Measurements from ENCODE around the gene C9orf153. TPM values are rescaled to one million over a fixed set of nuclear protein-coding genes. Genes with fewer than 3 reads are reported as not detected.

The C9orf153 gene
- total RNA-seq, 1 donor from 2014 or later, result 0.19 TPM

DNA sequence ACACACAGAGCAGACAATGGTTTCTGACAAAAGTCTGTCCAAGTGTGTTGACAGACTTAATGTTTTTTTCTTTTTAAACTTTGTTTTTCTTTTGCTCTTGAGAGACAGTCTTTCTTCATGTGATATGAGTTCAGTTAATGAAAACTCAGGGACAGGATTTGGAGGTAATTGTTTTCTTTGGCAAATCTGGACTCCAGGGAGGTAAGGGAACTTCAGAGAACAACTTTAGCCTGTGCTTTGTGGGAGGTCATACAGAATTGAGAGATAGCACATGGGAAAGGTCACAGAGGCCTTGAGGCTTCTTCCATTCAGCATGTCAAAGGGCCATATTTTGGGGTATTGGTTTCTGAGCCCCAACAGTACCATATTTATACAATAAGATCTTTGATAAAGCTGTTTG lies 9.3 kb downstream of the C9orf153 start:
- Mint-ChIP-seq H3K36me3 (ENCODE audit: low read depth) (peaks cover 7% of the 10 kb centered on the region), H3K27ac (ENCODE audit: unreplicated experiment) (no peak overlapping the region), H3K9me3 (peaks cover 3% of the 10 kb centered on the region), H3K27me3 (ENCODE audit: low read depth) (no peaks in the 10 kb centered on the region), H3K4me1 (peaks cover 13% of the 10 kb centered on the region), H3K4me3 (no peak overlapping the region)
- TF ChIP-seq, protein P1, sequence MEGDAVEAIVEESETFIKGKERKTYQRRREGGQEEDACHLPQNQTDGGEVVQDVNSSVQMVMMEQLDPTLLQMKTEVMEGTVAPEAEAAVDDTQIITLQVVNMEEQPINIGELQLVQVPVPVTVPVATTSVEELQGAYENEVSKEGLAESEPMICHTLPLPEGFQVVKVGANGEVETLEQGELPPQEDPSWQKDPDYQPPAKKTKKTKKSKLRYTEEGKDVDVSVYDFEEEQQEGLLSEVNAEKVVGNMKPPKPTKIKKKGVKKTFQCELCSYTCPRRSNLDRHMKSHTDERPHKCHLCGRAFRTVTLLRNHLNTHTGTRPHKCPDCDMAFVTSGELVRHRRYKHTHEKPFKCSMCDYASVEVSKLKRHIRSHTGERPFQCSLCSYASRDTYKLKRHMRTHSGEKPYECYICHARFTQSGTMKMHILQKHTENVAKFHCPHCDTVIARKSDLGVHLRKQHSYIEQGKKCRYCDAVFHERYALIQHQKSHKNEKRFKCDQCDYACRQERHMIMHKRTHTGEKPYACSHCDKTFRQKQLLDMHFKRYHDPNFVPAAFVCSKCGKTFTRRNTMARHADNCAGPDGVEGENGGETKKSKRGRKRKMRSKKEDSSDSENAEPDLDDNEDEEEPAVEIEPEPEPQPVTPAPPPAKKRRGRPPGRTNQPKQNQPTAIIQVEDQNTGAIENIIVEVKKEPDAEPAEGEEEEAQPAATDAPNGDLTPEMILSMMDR (conservative IDR thresholded peaks at IDR 0.05), result no peak
- no peak for DNase-seq (ENCODE audit: low read depth, low spot score)

DNA sequence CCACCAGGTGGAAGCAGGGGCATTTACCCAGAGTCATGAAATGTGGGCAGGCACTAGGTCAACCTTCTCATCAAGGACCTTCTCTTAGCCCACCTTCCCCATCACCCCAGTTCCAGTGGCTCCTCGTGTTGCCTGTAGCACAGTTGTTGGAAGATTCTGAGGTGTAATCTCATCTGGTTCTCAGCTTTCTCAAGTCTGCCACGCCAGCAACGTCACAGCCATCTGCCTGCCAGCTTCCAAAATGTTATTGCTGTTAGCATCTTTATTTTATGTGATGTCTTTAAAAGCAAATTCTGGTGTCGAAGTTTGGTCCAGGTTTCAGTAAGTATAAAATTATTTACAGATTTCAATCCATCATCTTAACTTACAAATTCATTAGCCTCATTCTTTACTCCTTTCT lies 10.7 kb downstream of the C9orf153 start:
- no peak for DNase-seq (ENCODE audit: low read depth, low spot score)
- H3K36me3 Mint-ChIP-seq (ENCODE audit: low read depth), result peaks cover 3% of the 10 kb centered on the region
- H3K27me3 Mint-ChIP-seq (ENCODE audit: low read depth), result no peaks in the 10 kb centered on the region
- no peak overlapping the region for H3K27ac Mint-ChIP-seq (ENCODE audit: unreplicated experiment)
- TF ChIP-seq, protein P1 (conservative IDR thresholded peaks at IDR 0.05), result no peak
- no peak overlapping the region for H3K4me3 Mint-ChIP-seq
- peaks cover 13% of the 10 kb centered on the region for H3K4me1 Mint-ChIP-seq
- peaks cover 3% of the 10 kb centered on the region for H3K9me3 Mint-ChIP-seq

DNA sequence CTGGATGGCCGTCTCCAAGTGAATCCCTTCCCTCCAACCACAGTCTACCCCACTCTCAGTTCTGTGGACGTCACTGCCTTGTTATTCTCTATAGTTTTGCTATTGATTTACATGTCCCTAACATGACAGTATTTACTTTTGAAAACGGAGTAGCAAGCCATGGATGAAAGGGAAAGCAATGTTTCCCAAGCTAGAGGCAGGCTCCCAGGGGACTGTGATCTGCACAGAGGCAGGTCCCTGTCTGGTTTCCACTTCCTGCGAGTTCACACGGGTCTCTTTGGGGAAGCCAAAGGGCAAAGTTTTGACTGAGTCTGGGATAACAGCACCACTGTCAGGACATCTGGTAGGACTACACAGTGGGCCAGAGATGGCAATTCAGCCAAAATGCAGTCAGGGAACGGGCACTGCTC lies 12.7 kb downstream of the C9orf153 start:
- peaks cover 22% of the 10 kb centered on the region for H3K4me1 Mint-ChIP-seq
- H3K36me3 Mint-ChIP-seq (ENCODE audit: low read depth), result no peaks in the 10 kb centered on the region
- H3K4me3 Mint-ChIP-seq, result peak overlapping the region; percentile 20
- H3K9me3 Mint-ChIP-seq, result no peaks in the 10 kb centered on the region
- H3K27me3 Mint-ChIP-seq (ENCODE audit: low read depth), result no peaks in the 10 kb centered on the region
- no peak overlapping the region for H3K27ac Mint-ChIP-seq (ENCODE audit: unreplicated experiment)
- TF ChIP-seq, protein P1 (conservative IDR thresholded peaks at IDR 0.05), result no peak
- no peak for DNase-seq (ENCODE audit: low read depth, low spot score)

DNA sequence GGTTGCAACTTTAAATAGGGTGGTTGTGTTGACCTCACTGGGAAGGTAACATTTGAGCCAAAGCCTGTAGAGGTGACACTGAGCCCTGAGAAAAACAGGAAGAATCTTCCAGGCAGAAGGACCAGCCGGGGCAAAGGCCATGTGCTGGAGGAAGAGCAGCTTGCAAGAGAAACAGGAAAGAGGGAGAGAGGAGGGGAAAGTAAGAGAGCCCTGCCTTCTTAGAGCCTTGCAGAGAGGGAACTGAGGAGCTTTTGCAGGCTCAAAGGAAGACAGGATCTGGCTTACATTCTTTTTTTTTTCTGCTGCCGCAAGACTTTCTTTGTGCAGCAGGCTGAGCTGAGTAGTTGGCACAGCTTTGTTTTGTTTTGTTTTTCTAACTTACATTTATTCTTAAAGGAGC lies 17.4 kb downstream of the C9orf153 start:
- Mint-ChIP-seq H3K36me3 (ENCODE audit: low read depth) (no peaks in the 10 kb centered on the region), H3K27me3 (ENCODE audit: low read depth) (no peaks in the 10 kb centered on the region), H3K4me3 (no peak overlapping the region), H3K4me1 (peaks cover 16% of the 10 kb centered on the region), H3K27ac (ENCODE audit: unreplicated experiment) (no peak overlapping the region), H3K9me3 (no peaks in the 10 kb centered on the region)
- DNase-seq (ENCODE audit: low read depth, low spot score), result no peak
- TF ChIP-seq, protein P1 (conservative IDR thresholded peaks at IDR 0.05), result no peak

DNA sequence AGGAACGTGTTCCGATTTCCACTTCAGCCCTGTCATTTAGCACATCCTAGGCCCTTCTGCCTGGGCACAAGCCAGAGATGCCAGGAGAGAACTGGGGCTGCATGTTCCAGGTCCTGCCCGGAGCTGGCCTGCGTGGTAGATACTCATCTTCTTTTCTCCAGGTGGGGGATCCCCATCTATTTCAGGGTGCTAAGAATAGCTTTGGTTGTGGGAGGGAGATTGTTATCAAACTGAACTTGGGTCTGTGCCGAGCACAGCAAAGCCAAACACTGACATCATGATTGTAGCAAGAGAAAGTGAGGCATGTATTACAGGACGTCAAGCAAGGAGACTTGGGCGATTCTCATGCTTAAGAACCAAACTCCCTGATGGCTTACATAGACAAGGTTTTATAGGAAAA lies 18.2 kb downstream of the C9orf153 start:
- H3K9me3 Mint-ChIP-seq, result no peaks in the 10 kb centered on the region

More for the DNA sequence above, 18.2 kb downstream of the C9orf153 start:
- Mint-ChIP-seq H3K27me3 (ENCODE audit: low read depth) (no peaks in the 10 kb centered on the region), H3K27ac (ENCODE audit: unreplicated experiment) (no peak overlapping the region), H3K36me3 (ENCODE audit: low read depth) (no peaks in the 10 kb centered on the region), H3K4me3 (no peak overlapping the region), H3K4me1 (peaks cover 11% of the 10 kb centered on the region)
- TF ChIP-seq, protein P1 (conservative IDR thresholded peaks at IDR 0.05), result no peak
- no peak for DNase-seq (ENCODE audit: low read depth, low spot score)

Measured in neural crest cell (in vitro differentiated cells).